HG02610 (cell line): ENCODE measurements around the gene CD79B.

Experiments
- ATAC-seq: cut with Tn5 transposase; IDR thresholded peaks from one replicate; pipeline ENCODE4 v1.9.1; 2021; ENCODE audit warnings: mild to moderate bottlenecking, moderate library complexity; ENCODE audit not compliant: unreplicated experiment

Gene CD79B

GRCh38 chr17:63931981-63932561 lies at the start of gene CD79B:
Gene CD79B, minus strand, starts transcription at chr17:63932331. Its CDS starts 70 bp downstream, at chr17:63932261.
- peak; percentile 75 for ATAC-seq

- no peak for ATAC-seq
Measured at GRCh38 chr17:63978272-63979200, 46.4 kb upstream of the CD79B start.

GRCh38 chr17:63976702-63977101 lies 44.6 kb upstream of the CD79B start:
- ATAC-seq, result no peak

GRCh38 chr17:63975541-63976092 lies 43.5 kb upstream of the CD79B start:
- ATAC-seq, result no peak

- no peak for ATAC-seq
Measured at GRCh38 chr17:63974594-63975192, 42.6 kb upstream of the CD79B start.

- no peak for ATAC-seq
Measured at GRCh38 chr17:63973930-63974593, 41.9 kb upstream of the CD79B start.

GRCh38 chr17:63973247-63973646 lies 41.1 kb upstream of the CD79B start:
- no peak for ATAC-seq

GRCh38 chr17:63972796-63973195 lies 40.7 kb upstream of the CD79B start, which contains the start of gene SCN4A:
Gene SCN4A, minus strand, starts transcription at chr17:63972918. Its CDS starts 77 bp downstream, at chr17:63972841.
- no peak for ATAC-seq

- no peak for ATAC-seq
Measured at GRCh38 chr17:63969278-63969677, 37.1 kb upstream of the CD79B start.

GRCh38 chr17:63967953-63968352 lies 35.8 kb upstream of the CD79B start:
- no peak for ATAC-seq

GRCh38 chr17:63966646-63967264 lies 34.6 kb upstream of the CD79B start:
- peak; percentile 64 for ATAC-seq

GRCh38 chr17:63963123-63963522 lies 31.0 kb upstream of the CD79B start:
- no peak for ATAC-seq

- no peak for ATAC-seq
Measured at GRCh38 chr17:63962298-63962744, 30.2 kb upstream of the CD79B start.

GRCh38 chr17:63961355-63962212 lies 29.5 kb upstream of the CD79B start:
- ATAC-seq, result no peak

- ATAC-seq, result no peak
Measured at GRCh38 chr17:63960430-63960829, 28.3 kb upstream of the CD79B start.

- no peak for ATAC-seq
Measured at GRCh38 chr17:63960006-63960405, 27.9 kb upstream of the CD79B start.

GRCh38 chr17:63956296-63956920 lies 24.3 kb upstream of the CD79B start:
- ATAC-seq, result no peak

GRCh38 chr17:63955791-63956190 lies 23.7 kb upstream of the CD79B start:
- ATAC-seq, result no peak

GRCh38 chr17:63955232-63955631 lies 23.1 kb upstream of the CD79B start:
- ATAC-seq, result no peak
